Fibroblast of lung (primary cell): ENCODE measurements around the gene MACROD2. TPM values are rescaled to one million over a fixed set of nuclear protein-coding genes. Genes with fewer than 3 reads are reported as not detected.

ENCODE experiments used
- DNase-seq, 2 donors: peaks; one replicate each; pipeline versions ENCODE4 v3.0.0 to v3.0.0-alpha.2; 2010; ENCODE audit warnings: low read depth in 2 of 2
- H2AFZ ChIP-seq: 2 replicates; pipeline ENCODE4 v1.5.1; 2012; ENCODE audit warnings: low read length, control low read depth, inconsistent platforms
- H3K27ac ChIP-seq: 2 replicates; pipeline ENCODE4 v1.5.1; 2011; ENCODE audit warnings: low read length, control low read depth; ENCODE audit not compliant: insufficient read depth
- H3K27me3 ChIP-seq: 2 replicates; pipeline ENCODE4 v1.5.1; 2011; ENCODE audit warnings: mild to moderate bottlenecking, low read length; ENCODE audit not compliant: control insufficient read depth, insufficient read depth
- H3K36me3 ChIP-seq: 2 replicates; pipeline ENCODE4 v1.5.1; 2011; ENCODE audit warnings: low read length; ENCODE audit not compliant: control insufficient read depth, insufficient read depth
- H3K4me1 ChIP-seq: 2 replicates; pipeline ENCODE4 v1.5.1; 2011; ENCODE audit warnings: low read length; ENCODE audit not compliant: control insufficient read depth, insufficient read depth; ENCODE audit errors: extremely low read depth
- H3K4me2 ChIP-seq: 2 replicates; pipeline ENCODE4 v1.5.1; 2011; ENCODE audit warnings: low read length, control low read depth; ENCODE audit not compliant: insufficient read depth; ENCODE audit errors: extremely low read depth
- H3K4me3 ChIP-seq, 4 experiments: fragments of 200-600 bp in 1 of 4; sonication (generic) in 1 of 4; replicated peaks in 1 of 4; 2 replicates each; pipeline ENCODE4 v1.5.1; 2011 to 2016; ENCODE audit warnings: low read length in 4 of 4, low read depth in 3 of 4, mild to moderate bottlenecking in 3 of 4, control low read depth in 2 of 4, inconsistent platforms in 1 of 4, mixed read lengths in 1 of 4; ENCODE audit not compliant: insufficient read depth in 1 of 4; ENCODE audit errors: control extremely low read depth in 1 of 4
- H3K79me2 ChIP-seq: 2 replicates; pipeline ENCODE4 v1.5.1; 2012; ENCODE audit warnings: mild to moderate bottlenecking, low read length, inconsistent platforms; ENCODE audit not compliant: control insufficient read depth, insufficient read depth
- H3K9ac ChIP-seq: 2 replicates; pipeline ENCODE4 v1.5.1; 2011; ENCODE audit warnings: mild to moderate bottlenecking, low read length, control low read depth; ENCODE audit not compliant: insufficient read depth
- H3K9me3 ChIP-seq: 2 replicates; pipeline ENCODE4 v1.5.1; 2012; ENCODE audit warnings: low read depth, low read length; ENCODE audit not compliant: control insufficient read depth, insufficient read depth
- H4K20me1 ChIP-seq: 2 replicates; pipeline ENCODE4 v1.5.1; 2011; ENCODE audit warnings: low read length; ENCODE audit not compliant: control insufficient read depth, insufficient read depth; ENCODE audit errors: extremely low read depth
- EZH2 ChIP-seq: IDR thresholded peaks from 2 replicates; pipeline ENCODE4 v1.5.1; 2012; ENCODE audit warnings: low read length, control low read depth, mild to moderate bottlenecking; ENCODE audit errors: missing control alignments
- polyA plus RNA-seq, 2 donors: library from polyadenylated mRNA; depleted of rRNA in 1 of 2; stranded (reverse) in 1 of 2; unstranded in 1 of 2; fragments of >200 nt; gene quantifications; 2 replicates each; pipeline ENCODE4 v1.2.1, GENCODE V29; 2011 to 2012; ENCODE audit warnings: missing spikeins in 1 of 2
- total RNA-seq: library from RNA; depleted of rRNA; stranded (reverse); fragments of >200 nt; gene quantifications from 2 replicates; pipeline ENCODE4 v1.2.1, GENCODE V29; 2014
- TF ChIP-seq, protein P1 (sequence below), 2 donors: IDR thresholded peaks in 1 of 2; conservative IDR thresholded peaks in 1 of 2; 1 replicate in 1 of 2; 2 replicates in 1 of 2; pipeline ENCODE4 v1.5.1; 2011 to 2012; ENCODE audit warnings: low read length in 2 of 2, control low read depth in 1 of 2, inconsistent platforms in 1 of 2, low read depth in 1 of 2, mild to moderate bottlenecking in 1 of 2

MACROD2 gene
- total and polyA plus RNA-seq, 2 donors (not counting 1 experiment from before 2014, with no cell fraction given) = 0.54 to 1.7 TPM

DNA sequence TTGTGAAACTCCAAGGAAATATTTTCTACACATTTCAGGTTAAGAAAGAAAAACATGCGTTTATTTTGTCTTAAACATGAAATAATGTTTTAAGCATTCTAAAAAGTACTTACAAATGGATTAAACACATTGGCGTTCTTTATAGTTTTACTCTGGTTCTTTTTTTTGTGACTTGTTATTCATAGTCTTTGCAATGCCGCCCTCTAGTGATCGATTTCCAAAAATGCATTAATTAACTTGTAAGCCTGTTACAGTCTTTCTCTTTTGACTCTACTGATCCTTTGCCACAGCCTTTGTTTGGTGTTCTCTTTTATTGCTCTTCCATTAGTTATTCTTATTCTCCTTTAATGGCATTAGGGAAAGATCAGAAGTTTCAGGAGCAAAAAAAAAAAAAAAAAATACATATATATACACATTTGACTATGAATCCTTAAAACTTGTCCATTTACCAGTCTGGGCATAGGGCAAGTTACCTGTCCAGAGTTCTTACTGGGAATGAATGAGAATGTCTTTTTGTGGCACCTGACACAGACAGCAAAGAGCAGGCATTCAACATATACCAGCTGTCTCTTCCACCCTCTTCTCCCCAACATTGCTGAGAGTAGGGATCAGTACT, 59.9 kb downstream of the MACROD2 start:
- Histone ChIP-seq H3K4me2 (no peak overlapping the region), H3K27ac (no peak overlapping the region), H3K27me3 (no peaks in the 10 kb centered on the region), H2AFZ (no peak overlapping the region), H3K9me3 (no peaks in the 10 kb centered on the region), H3K36me3 (no peaks in the 10 kb centered on the region), H4K20me1 (no peaks in the 10 kb centered on the region), H3K79me2 (no peaks in the 10 kb centered on the region), H3K9ac (no peak overlapping the region), H3K4me3 (no peak overlapping the region), H3K4me1 (no peaks in the 10 kb centered on the region)
- no peak for TF ChIP-seq EZH2
- TF ChIP-seq, protein P1, sequence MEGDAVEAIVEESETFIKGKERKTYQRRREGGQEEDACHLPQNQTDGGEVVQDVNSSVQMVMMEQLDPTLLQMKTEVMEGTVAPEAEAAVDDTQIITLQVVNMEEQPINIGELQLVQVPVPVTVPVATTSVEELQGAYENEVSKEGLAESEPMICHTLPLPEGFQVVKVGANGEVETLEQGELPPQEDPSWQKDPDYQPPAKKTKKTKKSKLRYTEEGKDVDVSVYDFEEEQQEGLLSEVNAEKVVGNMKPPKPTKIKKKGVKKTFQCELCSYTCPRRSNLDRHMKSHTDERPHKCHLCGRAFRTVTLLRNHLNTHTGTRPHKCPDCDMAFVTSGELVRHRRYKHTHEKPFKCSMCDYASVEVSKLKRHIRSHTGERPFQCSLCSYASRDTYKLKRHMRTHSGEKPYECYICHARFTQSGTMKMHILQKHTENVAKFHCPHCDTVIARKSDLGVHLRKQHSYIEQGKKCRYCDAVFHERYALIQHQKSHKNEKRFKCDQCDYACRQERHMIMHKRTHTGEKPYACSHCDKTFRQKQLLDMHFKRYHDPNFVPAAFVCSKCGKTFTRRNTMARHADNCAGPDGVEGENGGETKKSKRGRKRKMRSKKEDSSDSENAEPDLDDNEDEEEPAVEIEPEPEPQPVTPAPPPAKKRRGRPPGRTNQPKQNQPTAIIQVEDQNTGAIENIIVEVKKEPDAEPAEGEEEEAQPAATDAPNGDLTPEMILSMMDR (conservative IDR thresholded peaks at IDR 0.05 in 1 of 2, IDR thresholded peaks at IDR 0.05 in 1 of 2; ENCODE audit: low read depth in 1 of 2, low read length in 2 of 2) = peak; percentile 44 to 48
- DNase-seq = peak; percentile 42 to 74

DNA sequence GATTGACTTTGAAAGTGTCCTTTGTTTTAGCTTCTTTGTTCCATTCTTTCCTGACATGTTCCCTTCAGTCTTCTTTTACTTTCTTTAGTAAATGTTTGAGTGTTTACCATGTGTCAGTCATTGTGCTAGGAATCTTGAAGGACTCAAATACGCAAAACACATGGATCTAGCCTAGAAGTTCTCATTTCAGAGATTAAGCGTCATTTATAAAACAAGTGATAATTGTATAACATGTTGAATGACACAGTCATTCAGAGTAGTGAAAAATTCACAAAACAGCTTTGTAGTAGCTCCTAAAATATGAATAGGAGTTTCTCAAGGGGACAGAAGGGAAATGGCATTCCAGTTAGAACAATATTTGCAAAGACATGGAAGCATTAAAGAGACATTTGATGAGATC, 66.9 kb downstream of the MACROD2 start:
- Histone ChIP-seq H3K4me1 (no peaks in the 10 kb centered on the region), H4K20me1 (no peaks in the 10 kb centered on the region), H3K79me2 (no peaks in the 10 kb centered on the region), H3K27ac (no peak overlapping the region), H3K4me3 (no peak overlapping the region), H3K9me3 (no peaks in the 10 kb centered on the region), H3K9ac (no peak overlapping the region), H3K36me3 (no peaks in the 10 kb centered on the region), H3K4me2 (no peak overlapping the region), H2AFZ (no peak overlapping the region), H3K27me3 (no peaks in the 10 kb centered on the region)
- DNase-seq = no peak
- TF ChIP-seq, protein P1 (conservative IDR thresholded peaks at IDR 0.05 in 1 of 2, IDR thresholded peaks at IDR 0.05 in 1 of 2; ENCODE audit: low read depth in 1 of 2, low read length in 2 of 2) = no peak
- TF ChIP-seq EZH2 = no peak

DNA sequence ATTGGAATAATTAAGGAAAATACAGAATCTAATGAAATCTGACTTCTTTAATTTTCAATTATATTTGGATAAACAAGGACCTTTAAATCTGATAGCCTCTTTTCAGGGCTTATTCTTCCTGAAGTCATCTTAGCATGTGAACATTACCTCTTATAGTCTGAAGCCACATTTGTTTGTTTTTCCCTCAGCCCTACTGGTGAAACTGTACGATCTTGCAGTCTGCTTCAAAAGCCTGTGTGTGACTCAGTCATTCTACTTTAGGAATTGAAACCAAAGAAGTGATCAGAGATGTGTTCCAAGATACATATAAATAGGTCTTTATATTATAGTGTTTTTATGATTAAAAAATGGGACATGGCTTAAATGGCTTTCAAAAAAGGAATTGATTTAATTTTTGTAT, 67.5 kb downstream of the MACROD2 start:
- DNase-seq = peak; percentile 6 to 27
- Histone ChIP-seq H4K20me1 (no peaks in the 10 kb centered on the region), H2AFZ (no peak overlapping the region), H3K27me3 (no peaks in the 10 kb centered on the region), H3K9ac (no peak overlapping the region), H3K27ac (no peak overlapping the region), H3K9me3 (no peaks in the 10 kb centered on the region), H3K79me2 (no peaks in the 10 kb centered on the region), H3K4me1 (no peaks in the 10 kb centered on the region), H3K4me2 (no peak overlapping the region), H3K4me3 (no peak overlapping the region), H3K36me3 (no peaks in the 10 kb centered on the region)
- TF ChIP-seq, protein P1 (conservative IDR thresholded peaks at IDR 0.05 in 1 of 2, IDR thresholded peaks at IDR 0.05 in 1 of 2; ENCODE audit: low read depth in 1 of 2, low read length in 2 of 2) = no peak
- TF ChIP-seq EZH2 = no peak
